ENCODE data around the gene STMP1.
"Not testable (repeated sequence)": the region's sequence is repeated elsewhere in the genome, so short reads cannot be mapped to it uniquely, and the experiment has no call there.

The STMP1 gene

DNA sequence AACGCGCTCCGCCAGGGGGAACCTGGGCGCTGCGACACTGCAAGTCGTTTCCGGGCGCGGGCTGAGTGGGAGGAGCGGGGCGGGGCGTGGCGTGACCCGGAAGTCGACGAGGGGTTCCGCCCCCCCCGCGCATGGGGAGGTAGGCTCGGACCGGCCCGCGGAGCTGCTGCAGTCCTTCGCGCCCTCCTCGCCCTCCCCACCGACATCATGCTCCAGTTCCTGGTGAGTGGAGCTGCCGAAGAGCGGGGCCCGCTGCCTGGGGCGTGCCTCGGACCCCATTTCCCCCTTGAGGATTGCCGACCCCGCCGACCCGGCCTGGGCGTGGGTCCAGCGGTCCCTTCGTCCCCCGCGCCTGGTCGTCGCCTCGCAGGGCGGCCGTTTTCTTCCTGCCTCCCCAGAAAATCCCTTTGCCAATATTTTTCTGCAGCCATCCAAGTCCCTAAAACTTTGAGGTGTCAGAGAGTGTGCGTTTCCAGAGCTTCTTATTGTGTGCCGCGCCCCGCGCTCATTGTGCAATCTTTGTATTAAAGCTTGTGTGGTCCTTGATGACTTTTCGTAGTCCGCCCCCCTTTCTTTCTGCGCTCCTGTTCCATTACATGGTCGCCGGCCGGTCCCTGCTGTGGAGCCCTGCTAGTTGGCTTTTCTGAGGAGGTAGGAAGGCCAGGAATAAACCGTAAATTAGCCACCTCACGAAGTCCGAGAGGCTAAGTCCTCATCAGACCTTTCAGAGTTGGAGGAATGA, at the start of gene STMP1:
Gene STMP1 (plus strand): TSS at position 142 of the 742 bp plus-strand sequence.
- no peak for DNase-seq (ENCODE audit: low read depth, low spot score)
- TF ChIP-seq FOXP2 (optimal IDR thresholded peaks at IDR 0.05; ENCODE audit: control extremely low read depth, extremely low read length, insufficient read depth) (no peak), POLR2AphosphoS5 (IDR thresholded peaks at IDR 0.05; ENCODE audit: borderline replicate concordance, low read depth, low read length) (peak; percentile 96)
- peak within 1 kb of the TSS; percentile 81 for H3K27ac ChIP-seq
- H3K9me3 ChIP-seq (ENCODE audit: low read depth, low read length) = no peaks in the 10 kb centered on the region
- peaks cover 19% of the 10 kb centered on the region for H3K36me3 ChIP-seq (ENCODE audit: insufficient read depth, low read length)
- H3K4me3 ChIP-seq = peak within 1 kb of the TSS; percentile 100
- peak within 1 kb of the TSS; percentile 98 for H3K9ac ChIP-seq (ENCODE audit: insufficient read length)

DNA sequence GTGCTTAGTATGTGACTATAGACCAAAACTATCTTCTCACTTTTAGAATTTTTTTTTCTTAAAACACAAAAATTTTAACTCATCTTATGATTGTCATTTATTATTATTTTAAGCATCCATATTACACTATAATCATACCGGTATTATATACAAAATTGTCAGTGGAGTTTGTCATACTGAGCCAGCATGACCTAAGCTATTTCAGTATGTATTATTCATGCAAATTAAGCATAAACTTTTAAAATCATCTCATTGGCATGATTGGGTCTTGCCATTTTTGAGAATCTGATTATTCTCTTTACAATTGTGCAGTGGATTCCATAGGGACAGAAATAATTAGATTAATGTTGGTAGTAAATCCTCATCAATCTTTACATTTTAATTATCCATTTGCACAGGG, 46.2 kb upstream of the STMP1 start:
- Histone ChIP-seq H3K27ac (no peak overlapping the region), H3K9me3 (ENCODE audit: low read depth, low read length) (no peaks in the 10 kb centered on the region), H3K9ac (ENCODE audit: insufficient read length) (no peak overlapping the region), H3K4me3 (no peak overlapping the region), H3K36me3 (ENCODE audit: insufficient read depth, low read length) (peaks cover 80% of the 10 kb centered on the region)
- DNase-seq (ENCODE audit: low read depth, low spot score) = no peak
- TF ChIP-seq EZH2 (IDR thresholded peaks at IDR 0.05) = no peak
- no peak for TF ChIP-seq FOXP2 (optimal IDR thresholded peaks at IDR 0.05; ENCODE audit: control extremely low read depth, extremely low read length, insufficient read depth)
- TF ChIP-seq POLR2AphosphoS5 (IDR thresholded peaks at IDR 0.05; ENCODE audit: borderline replicate concordance, low read depth, low read length) = no peak

DNA sequence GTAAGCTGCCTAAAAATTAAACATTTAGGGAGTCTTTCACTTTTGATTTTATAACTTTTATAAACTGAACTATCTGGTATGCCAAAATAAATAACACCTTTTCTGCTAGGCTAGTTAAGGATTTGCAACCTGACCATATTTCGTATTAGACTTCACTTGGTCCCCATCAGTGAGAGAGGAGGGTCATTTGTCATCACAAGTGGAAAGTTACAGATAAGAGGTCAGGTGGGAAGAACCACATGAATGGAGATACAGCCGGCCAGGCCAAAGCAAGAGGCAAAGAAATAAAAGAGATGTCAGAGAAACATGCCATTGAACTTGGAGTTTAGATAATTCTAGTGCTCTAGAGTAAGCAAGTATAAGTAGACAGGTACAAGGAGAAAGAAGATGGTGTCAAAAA, 44.5 kb upstream of the STMP1 start:
- DNase-seq (ENCODE audit: low read depth, low spot score) = no peak
- peaks cover 76% of the 10 kb centered on the region for H3K36me3 ChIP-seq (ENCODE audit: insufficient read depth, low read length)
- TF ChIP-seq EZH2 (IDR thresholded peaks at IDR 0.05) (no peak), POLR2AphosphoS5 (IDR thresholded peaks at IDR 0.05; ENCODE audit: borderline replicate concordance, low read depth, low read length) (no peak), FOXP2 (optimal IDR thresholded peaks at IDR 0.05; ENCODE audit: control extremely low read depth, extremely low read length, insufficient read depth) (no peak)
- no peak overlapping the region for H3K9ac ChIP-seq (ENCODE audit: insufficient read length)
- no peaks in the 10 kb centered on the region for H3K9me3 ChIP-seq (ENCODE audit: low read depth, low read length)
- no peak overlapping the region for H3K27ac ChIP-seq
- no peak overlapping the region for H3K4me3 ChIP-seq

DNA sequence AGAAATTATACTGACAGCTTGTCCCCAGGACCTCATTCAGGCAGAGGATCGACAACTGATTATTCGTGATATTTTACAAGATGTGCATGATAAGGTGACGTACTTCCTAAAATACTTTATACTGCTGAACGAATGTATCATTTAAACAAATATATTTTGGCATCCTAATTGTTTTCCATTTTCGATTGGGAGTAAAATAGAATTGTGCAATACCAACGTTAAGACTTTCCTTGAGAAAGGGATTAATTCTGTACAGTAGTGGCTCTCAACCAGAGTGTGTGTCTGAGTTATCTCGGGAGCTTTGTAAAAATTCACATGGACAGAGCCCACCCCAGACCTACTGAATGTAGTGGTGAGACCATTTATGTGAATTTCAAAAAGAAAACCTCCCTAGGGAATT, 43.8 kb upstream of the STMP1 start:
- TF ChIP-seq FOXP2 (optimal IDR thresholded peaks at IDR 0.05; ENCODE audit: control extremely low read depth, extremely low read length, insufficient read depth) = no peak
- TF ChIP-seq EZH2 (IDR thresholded peaks at IDR 0.05) = no peak
- TF ChIP-seq POLR2AphosphoS5 (IDR thresholded peaks at IDR 0.05; ENCODE audit: borderline replicate concordance, low read depth, low read length) = no peak
- H3K36me3 ChIP-seq (ENCODE audit: insufficient read depth, low read length) = peaks cover 81% of the 10 kb centered on the region
- DNase-seq (ENCODE audit: low read depth, low spot score) = no peak
- no peaks in the 10 kb centered on the region for H3K9me3 ChIP-seq (ENCODE audit: low read depth, low read length)
- peak overlapping the region; percentile 16; the same call in 1 of the 2 replicates for H3K27ac ChIP-seq
- no peak overlapping the region for H3K9ac ChIP-seq (ENCODE audit: insufficient read length)
- no peak overlapping the region for H3K4me3 ChIP-seq

DNA sequence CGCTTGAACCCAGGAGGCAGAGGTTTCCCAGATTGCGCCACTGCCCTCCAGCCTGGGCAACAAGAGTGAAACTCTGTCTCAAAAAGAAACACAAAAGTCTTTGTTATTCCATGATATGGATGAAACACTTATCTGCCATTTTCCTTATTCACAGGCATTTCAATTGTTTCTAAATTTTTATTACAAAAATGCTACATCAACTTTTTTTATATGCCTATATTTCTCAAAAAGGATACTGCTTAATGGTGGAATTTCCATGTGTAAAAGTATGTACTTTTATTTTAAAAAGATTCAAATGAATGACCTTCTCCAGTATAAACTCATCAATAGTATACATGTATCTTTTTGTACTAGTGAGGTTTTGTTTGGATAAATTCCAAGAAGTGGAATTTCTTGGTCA, 41.9 kb upstream of the STMP1 start:
- H3K9ac ChIP-seq (ENCODE audit: insufficient read length) = no peak overlapping the region
- DNase-seq (ENCODE audit: low read depth, low spot score) = no peak
- peak overlapping the region; percentile 45 for H3K27ac ChIP-seq
- peaks cover 83% of the 10 kb centered on the region for H3K36me3 ChIP-seq (ENCODE audit: insufficient read depth, low read length)
- no peak overlapping the region for H3K4me3 ChIP-seq
- H3K9me3 ChIP-seq (ENCODE audit: low read depth, low read length) = no peaks in the 10 kb centered on the region
- TF ChIP-seq FOXP2 (optimal IDR thresholded peaks at IDR 0.05; ENCODE audit: control extremely low read depth, extremely low read length, insufficient read depth) (no peak), EZH2 (IDR thresholded peaks at IDR 0.05) (no peak), POLR2AphosphoS5 (IDR thresholded peaks at IDR 0.05; ENCODE audit: borderline replicate concordance, low read depth, low read length) (no peak)

DNA sequence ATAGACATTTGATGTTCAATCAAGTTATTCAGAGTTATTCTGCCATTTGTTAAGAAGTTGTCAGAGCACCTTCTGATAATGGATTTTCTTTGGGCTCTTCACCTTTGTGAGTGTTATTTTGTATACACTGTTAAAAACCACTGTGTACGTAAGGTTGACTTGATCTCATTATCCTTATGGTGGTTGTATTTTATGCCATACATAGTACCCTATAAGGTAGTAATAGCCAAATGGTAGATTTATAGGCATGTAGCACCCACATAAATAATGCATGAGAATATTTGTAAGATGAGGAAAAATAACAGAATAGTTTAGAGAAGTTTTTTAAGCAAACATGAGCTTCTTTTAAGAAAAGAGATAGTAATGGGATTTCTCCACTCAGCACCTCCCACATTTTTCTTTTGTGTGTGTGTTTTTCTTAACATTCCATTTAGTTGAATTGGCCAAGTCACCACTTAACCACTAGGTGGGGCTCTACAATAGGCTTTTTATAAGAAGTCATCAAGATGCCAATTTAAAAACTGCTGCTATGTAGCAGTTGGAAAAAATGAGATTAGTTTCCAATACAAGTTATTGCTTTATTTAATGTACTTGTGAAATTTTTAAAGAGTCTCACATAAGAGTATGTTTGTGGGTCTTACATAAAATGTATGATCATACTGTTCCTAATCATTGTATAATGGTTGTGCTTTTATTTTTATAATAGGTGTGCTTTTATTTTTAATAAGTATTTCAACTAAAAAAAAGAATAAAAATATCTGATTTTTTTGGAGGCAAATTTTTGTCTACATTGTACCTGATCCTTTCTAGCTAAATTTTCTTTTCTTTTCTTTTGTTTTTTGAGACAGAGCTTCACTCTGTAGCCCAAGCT, 41.1 kb upstream of the STMP1 start:
- H3K9me3 ChIP-seq (ENCODE audit: low read depth, low read length) = no peaks in the 10 kb centered on the region
- peak; percentile 75 for DNase-seq (ENCODE audit: low read depth, low spot score)
- peaks cover 83% of the 10 kb centered on the region for H3K36me3 ChIP-seq (ENCODE audit: insufficient read depth, low read length)
- H3K4me3 ChIP-seq = no peak overlapping the region
- no peak overlapping the region for H3K9ac ChIP-seq (ENCODE audit: insufficient read length)
- TF ChIP-seq FOXP2 (optimal IDR thresholded peaks at IDR 0.05; ENCODE audit: control extremely low read depth, extremely low read length, insufficient read depth) (no peak), POLR2AphosphoS5 (IDR thresholded peaks at IDR 0.05; ENCODE audit: borderline replicate concordance, low read depth, low read length) (no peak), EZH2 (IDR thresholded peaks at IDR 0.05) (no peak)
- H3K27ac ChIP-seq = peak overlapping the region; percentile 58; the same call in 1 of the 2 replicates

DNA sequence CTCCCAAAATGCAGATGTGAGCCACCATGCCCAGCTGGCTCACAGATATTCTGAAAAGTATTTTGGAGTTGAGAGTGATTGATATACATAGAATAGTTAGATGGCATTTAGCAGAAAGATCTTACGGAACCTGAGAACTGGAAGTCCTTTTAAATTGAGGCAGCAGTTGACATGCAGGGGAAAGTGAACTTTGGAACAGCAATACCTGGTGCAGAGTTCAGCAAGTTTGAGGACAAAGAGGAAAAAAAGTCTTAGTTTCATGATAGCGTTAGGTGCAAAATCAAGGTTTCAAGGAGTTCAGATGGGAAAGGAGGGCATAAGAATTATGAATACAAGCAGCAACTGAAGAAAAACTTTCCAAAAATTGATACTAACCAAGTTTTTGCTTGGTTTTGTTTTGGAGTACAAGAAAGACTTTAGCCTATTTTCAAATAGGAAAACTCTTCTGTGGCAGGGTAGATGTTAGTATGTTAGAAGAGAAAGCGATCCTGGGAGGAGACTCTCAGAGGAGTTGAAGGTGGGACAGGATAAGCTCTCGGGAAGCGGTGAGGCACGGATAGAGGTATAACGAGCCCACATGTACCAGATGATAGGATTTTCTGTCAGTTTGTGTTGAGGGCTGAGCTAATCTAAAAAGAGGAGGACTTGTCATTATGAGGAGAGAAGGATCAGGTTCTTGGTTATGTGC, 28.0 kb upstream of the STMP1 start:
- H3K9me3 ChIP-seq (ENCODE audit: low read depth, low read length) = no peaks in the 10 kb centered on the region
- no peak overlapping the region for H3K9ac ChIP-seq (ENCODE audit: insufficient read length)
- H3K27ac ChIP-seq = no peak overlapping the region
- DNase-seq (ENCODE audit: low read depth, low spot score) = no peak
- TF ChIP-seq EZH2 (IDR thresholded peaks at IDR 0.05) = no peak
- no peak for TF ChIP-seq POLR2AphosphoS5 (IDR thresholded peaks at IDR 0.05; ENCODE audit: borderline replicate concordance, low read depth, low read length)
- no peak for TF ChIP-seq FOXP2 (optimal IDR thresholded peaks at IDR 0.05; ENCODE audit: control extremely low read depth, extremely low read length, insufficient read depth)
- H3K36me3 ChIP-seq (ENCODE audit: insufficient read depth, low read length) = peaks cover 89% of the 10 kb centered on the region
- H3K4me3 ChIP-seq = no peak overlapping the region

DNA sequence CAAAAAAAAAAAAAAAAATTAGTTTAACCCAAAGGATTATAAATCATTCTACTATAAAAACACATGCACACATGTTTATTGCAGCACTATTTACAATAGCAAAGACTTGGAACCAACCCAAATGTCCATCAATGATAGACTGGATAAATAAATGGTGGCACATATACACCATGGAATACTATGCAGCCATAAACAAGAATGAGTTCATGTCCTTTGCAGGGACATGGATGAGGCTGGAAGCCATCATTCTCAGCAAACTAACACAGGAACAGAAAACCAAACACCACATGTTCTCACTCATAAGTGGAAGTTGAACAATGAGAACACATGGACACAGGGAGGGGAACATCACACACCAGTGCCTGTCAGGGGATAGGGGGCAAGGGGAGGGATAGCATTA, 22.6 kb upstream of the STMP1 start:
- not testable (repeated sequence) for H3K9ac ChIP-seq (ENCODE audit: insufficient read length); DNase-seq (ENCODE audit: low read depth, low spot score); H3K4me3 ChIP-seq; H3K9me3 ChIP-seq (ENCODE audit: low read depth, low read length); H3K27ac ChIP-seq
- H3K36me3 ChIP-seq (ENCODE audit: insufficient read depth, low read length) = peaks cover 99% of the 10 kb centered on the region
